DMS79 (cell line): Measurements from ENCODE around the gene APEH.
A peak's percentile ranks its signal among the peaks of the same experiment; 100 is the strongest.

ENCODE experiments used
- DNase-seq: peaks from one replicate; lab custom pipeline; 2025; lab: John Stamatoyannopoulos, UW

The APEH gene

DNA sequence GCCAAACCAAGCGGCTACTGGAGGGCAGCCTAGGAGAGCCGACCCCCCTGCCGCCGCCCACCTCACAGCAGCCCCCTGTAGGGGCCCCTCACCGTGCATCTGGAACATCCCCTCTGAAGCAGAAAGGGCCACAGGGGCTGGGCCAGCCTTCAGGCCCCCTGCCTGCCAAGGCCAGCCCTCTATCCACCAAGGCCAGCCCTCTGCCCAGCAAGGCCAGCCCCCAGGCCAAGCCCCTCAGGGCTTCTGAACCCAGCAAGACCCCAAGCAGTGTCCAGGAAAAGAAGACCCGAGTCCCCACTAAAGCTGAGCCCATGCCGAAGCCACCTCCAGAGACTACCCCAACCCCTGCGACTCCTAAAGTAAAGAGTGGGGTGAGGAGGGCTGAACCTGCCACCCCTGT, 23.5 kb upstream of the APEH start:
- DNase-seq, result no peak

DNA sequence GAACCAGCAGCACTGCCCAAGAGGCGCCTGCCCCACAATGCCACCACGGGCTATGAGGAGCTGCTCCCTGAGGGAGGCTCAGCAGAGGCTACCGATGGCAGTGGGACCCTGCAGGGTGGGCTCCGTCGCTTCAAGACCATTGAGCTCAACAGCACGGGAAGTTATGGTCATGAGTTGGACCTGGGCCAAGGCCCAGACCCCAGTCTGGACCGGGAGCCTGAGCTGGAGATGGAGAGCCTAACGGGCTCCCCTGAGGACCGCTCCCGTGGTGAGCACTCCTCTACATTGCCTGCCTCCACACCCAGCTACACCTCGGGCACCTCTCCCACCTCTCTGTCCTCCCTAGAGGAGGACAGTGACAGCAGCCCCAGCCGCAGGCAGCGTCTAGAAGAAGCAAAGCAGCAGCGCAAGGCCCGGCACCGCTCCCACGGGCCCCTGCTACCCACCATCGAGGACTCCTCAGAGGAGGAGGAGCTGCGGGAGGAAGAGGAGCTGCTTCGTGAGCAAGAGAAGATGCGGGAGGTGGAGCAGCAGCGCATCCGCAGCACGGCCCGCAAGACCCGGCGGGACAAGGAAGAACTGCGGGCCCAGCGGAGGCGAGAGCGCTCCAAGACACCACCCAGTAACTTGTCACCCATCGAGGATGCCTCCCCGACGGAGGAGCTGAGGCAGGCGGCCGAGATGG, 21.8 kb upstream of the APEH start:
- no peak for DNase-seq

DNA sequence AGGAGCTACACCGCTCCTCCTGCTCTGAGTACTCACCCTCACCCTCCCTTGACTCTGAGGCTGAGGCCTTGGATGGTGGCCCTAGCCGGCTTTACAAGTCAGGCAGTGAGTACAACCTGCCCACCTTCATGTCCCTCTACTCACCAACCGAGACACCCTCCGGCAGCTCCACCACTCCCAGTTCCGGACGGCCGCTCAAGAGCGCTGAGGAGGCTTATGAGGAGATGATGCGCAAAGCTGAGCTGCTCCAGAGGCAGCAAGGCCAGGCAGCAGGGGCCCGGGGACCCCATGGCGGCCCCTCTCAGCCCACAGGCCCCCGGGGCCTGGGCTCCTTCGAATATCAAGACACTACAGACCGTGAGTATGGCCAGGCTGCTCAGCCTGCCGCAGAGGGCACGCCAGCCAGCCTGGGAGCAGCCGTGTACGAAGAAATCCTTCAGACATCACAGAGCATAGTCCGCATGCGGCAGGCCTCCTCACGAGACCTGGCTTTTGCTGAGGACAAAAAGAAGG, 21.2 kb upstream of the APEH start:
- no peak for DNase-seq

DNA sequence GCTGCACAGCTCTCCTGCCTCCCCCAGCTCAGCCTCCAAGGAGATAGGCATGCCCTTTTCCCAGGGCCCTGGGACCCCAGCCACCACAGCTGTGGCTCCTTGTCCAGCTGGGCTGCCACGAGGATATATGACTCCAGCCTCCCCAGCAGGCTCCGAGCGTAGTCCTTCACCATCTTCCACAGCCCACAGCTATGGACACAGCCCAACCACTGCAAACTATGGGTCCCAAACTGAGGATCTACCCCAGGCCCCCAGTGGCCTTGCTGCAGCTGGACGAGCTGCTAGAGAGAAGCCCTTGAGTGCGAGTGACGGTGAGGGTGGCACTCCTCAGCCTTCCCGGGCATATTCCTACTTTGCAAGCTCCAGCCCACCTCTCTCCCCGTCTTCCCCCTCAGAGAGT, 20.5 kb upstream of the APEH start:
- DNase-seq, result no peak

DNA sequence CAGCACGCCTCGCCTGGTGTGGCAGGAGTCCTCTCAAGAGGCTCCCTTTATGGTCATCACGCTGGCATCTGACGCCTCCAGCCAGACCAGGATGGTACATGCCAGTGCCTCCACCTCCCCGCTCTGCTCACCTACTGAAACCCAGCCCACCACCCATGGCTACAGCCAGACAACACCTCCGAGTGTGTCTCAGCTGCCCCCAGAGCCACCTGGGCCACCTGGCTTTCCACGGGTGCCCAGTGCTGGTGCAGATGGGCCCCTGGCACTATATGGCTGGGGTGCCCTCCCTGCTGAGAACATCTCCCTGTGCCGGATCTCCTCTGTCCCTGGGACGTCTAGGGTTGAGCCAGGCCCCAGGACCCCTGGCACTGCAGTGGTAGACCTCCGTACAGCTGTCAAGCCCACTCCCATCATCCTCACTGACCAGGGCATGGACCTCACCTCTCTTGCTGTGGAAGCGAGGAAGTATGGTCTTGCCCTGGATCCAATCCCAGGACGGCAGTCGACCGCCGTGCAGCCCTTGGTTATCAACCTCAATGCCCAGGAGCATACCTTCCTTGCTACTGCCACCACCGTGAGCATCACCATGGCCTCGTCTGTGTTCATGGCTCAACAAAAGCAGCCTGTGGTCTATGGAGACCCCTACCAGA, 19.9 kb upstream of the APEH start:
- no peak for DNase-seq

DNA sequence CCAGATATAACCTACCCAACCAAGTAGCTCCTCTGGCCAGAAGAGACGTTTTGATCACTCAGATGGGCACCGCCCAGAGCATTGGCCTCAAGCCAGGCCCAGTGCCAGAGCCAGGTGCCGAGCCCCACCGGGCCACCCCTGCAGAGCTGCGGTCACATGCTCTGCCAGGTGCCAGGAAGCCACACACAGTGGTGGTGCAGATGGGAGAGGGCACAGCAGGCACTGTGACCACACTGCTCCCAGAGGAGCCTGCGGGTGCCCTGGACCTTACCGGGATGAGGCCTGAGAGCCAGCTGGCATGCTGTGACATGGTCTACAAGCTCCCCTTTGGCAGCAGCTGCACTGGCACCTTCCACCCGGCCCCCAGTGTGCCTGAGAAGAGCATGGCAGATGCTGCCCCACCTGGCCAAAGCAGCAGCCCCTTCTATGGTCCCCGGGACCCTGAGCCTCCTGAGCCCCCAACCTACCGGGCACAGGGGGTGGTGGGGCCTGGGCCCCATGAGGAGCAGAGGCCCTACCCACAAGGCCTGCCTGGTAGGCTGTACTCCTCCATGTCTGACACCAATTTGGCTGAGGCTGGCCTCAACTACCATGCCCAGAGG, 19.1 kb upstream of the APEH start:
- DNase-seq, result peak; percentile 68

DNA sequence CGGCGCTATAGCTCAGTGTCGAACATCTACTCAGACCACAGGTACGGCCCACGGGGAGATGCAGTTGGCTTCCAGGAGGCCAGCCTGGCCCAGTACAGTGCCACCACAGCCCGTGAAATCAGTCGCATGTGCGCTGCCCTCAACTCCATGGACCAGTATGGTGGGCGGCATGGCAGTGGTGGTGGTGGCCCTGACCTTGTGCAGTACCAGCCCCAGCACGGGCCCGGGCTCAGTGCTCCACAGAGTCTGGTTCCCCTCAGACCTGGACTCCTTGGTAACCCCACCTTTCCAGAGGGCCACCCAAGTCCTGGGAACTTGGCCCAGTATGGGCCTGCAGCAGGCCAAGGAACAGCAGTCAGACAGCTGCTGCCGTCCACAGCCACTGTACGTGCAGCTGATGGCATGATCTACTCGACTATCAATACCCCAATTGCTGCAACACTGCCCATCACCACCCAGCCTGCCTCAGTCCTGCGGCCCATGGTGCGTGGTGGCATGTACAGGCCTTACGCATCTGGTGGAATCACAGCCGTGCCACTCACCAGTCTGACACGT, 18.3 kb upstream of the APEH start:
- DNase-seq, result no peak

DNA sequence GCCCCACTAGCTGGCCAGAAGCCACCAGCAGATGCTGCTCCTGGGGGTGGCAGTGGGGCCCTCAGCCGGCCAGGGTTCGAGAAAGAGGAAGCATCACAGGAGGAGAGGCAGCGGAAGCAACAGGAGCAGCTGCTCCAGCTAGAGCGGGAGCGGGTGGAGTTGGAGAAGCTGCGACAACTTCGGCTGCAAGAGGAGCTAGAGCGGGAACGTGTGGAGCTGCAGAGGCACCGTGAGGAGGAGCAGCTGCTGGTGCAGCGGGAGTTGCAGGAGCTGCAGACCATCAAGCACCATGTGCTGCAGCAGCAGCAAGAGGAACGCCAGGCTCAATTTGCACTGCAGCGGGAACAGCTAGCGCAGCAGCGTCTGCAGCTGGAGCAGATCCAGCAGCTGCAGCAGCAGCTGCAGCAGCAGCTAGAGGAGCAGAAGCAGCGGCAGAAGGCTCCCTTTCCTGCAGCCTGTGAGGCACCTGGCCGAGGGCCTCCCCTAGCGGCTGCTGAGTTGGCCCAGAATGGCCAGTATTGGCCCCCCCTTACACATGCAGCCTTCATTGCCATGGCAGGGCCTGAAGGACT, 17.5 kb upstream of the APEH start:
- no peak for DNase-seq

DNA sequence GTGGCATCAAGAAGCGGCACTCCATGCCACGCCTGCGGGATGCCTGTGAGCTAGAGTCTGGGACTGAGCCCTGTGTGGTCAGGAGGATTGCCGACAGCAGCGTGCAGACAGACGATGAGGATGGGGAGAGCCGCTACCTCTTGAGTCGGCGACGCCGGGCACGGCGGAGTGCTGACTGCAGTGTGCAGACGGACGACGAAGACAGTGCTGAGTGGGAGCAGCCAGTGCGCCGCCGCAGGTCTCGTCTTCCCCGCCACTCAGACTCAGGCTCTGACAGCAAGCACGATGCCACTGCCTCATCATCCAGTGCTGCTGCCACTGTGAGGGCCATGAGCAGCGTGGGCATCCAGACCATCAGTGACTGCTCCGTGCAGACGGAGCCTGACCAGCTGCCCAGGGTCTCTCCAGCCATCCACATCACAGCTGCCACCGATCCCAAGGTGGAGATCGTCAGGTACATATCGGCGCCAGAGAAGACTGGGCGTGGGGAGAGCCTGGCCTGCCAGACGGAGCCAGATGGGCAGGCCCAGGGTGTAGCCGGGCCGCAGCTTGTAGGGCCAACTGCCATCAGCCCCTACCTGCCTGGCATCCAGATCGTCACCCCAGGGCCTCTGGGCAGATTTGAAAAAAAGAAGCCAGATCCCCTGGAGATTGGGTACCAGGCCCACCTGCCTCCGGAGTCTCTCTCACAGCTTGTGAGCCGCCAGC, 16.8 kb upstream of the APEH start:
- no peak for DNase-seq

DNA sequence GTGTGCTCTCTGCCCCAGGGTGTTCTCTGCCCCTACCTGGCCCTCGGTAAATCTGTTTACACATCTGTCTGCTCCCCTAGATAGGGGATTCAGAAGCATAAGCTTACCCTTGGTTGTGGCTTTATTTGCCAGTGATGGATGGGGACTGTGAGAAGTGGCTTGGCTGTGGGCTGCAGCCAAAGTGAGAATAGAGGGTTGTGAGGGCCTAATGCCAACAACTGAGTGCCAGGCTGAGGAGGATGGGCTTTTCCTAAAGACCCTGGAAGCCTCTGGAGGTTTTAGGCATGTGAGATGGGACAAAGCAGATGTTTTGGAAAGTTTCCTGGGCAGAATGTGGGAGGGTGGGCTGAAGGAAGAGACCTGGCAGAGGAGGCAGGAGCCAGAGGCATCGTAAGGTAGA, 15.4 kb upstream of the APEH start:
- peak; percentile 5 for DNase-seq

DNA sequence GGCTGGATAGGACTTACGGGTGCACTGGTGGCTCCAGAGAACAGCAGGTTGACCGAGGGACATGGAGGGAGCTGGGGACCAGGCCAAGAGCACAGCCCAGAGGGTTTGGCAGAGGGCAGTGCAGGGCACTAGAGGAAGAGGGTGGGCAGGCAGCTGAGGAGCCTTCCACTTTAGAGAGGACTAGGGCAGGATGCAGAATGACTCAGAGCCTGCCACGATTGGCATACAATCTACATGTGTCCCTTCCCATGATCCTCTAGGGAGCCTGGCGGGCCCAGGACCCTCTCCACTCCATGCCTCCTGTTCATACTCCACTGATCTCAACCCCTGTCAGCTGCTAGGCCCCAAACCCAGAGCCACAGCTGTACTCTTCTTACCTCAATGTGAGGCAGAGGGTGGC, 14.4 kb upstream of the APEH start:
- DNase-seq, result no peak

DNA sequence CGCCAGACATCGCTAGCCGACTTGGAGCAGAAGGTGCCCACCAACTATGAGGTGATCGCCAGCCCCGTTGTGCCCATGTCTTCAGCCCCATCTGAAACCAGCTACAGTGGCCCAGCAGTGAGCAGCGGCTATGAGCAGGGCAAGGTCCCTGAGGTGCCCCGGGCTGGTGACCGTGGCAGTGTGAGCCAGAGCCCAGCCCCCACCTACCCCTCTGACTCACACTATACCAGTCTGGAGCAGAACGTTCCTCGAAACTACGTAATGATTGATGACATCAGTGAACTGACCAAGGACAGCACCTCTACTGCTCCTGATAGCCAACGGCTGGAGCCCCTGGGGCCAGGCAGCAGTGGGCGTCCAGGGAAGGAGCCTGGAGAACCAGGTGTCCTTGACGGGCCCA, 12.9 kb upstream of the APEH start:
- no peak for DNase-seq

DNA sequence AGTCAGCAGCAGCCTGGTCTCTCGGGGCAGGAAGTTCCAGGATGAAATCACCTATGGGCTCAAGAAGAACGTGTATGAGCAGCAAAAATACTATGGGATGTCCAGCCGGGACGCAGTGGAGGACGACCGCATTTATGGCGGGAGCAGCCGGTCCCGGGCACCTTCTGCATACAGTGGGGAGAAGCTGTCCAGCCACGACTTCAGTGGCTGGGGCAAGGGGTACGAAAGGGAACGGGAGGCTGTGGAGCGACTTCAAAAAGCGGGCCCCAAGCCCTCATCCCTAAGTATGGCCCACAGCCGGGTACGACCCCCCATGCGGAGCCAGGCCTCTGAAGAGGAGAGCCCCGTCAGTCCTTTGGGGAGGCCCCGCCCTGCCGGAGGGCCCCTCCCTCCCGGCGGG, 12.1 kb upstream of the APEH start:
- DNase-seq, result no peak

DNA sequence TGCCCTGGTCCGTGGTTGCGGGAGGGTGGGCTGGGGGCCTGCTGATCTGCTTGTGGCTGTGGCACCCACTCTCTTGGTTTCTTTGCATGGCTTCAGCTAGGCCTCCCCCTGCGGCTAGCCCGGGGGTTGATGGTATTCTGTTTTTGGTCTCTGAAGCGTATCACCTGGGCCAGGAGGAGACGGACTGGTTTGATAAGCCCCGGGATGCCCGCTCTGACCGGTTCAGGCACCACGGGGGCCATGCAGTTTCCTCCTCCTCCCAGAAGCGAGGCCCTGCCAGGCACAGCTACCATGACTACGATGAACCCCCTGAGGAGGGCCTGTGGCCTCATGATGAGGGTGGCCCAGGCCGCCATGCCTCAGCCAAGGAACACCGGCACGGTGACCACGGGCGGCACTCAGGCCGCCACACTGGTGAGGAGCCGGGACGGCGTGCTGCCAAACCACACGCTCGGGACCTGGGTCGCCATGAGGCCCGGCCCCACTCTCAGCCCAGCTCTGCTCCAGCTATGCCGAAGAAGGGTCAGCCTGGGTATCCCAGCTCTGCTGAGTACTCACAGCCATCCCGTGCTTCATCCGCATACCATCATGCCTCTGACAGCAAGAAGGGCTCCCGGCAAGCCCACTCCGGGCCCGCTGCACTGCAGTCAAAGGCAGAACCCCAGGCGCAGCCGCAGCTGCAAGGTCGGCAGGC, 11.3 kb upstream of the APEH start:
- no peak for DNase-seq

DNA sequence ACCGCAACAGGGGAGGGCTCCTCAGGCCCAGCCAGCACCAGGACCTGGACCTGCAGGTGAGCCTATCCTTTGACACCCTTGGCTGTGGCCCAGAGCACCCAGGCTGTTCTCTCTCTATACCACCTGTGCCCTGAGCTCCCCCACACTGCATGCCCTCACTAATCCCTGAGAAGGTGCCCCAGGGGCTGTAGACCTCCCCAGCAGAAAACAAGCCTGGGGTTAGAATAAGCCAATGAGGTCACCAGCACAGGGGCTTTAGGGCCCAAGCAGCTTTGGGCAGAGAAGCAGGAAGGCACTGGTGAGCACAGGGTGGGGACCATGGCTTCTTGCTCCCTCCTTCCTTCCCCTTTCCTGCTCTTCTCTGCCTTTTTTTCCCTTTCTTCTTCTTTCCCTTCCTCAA, 10.3 kb upstream of the APEH start:
- no peak for DNase-seq

DNA sequence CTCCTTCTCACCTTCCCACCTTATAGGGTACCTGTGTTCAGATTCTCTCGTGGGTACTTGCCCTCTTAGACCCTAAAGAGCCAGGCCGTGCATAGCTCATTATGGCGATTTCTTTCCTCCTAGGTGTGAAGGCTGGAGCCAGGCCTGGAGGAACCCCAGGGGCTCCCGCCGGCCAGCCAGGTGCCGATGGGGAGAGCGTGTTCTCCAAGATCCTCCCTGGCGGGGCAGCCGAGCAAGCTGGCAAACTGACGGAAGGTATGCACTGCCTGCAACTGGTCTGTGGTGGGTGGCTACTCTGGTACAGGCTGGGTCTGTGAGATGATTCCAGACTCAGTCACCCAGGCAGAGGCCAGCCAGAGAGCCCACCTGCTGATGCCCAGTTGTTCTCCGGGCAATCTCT, 9.9 kb upstream of the APEH start:
- no peak for DNase-seq

DNA sequence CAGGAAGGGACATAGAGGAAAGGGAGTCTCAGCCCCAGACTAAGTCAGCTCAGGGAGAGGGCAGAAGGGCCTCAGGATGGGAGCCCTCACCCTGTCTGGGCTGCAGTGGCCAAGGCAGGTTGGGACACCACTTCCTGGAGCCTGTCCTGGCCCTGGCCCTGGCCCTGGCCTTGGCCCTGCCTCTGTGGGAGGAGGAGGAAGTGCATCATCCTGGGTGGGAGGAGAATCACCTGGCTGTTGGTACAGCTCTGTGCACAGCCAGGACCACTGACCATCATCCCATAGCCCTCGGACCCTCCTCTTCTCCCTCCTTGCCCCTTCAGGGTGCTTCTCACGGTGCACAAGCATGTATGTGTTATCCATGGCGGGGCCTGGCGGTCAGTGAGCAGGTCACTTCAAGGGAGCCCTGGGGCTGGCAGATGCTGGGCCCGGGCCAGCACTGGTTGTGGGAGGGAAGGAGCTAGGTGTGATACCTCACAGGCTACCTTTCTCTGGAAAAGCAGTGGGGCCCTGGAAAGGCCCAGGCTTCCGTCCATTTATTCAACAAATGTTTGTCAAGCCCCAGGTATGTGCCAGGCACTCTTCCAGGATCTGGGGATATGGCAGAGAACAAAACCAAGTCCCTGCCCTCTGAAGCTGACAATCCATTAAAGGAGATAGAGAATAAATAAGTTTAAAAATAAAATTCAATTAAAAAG, 8.2 kb upstream of the APEH start:
- no peak for DNase-seq

DNA sequence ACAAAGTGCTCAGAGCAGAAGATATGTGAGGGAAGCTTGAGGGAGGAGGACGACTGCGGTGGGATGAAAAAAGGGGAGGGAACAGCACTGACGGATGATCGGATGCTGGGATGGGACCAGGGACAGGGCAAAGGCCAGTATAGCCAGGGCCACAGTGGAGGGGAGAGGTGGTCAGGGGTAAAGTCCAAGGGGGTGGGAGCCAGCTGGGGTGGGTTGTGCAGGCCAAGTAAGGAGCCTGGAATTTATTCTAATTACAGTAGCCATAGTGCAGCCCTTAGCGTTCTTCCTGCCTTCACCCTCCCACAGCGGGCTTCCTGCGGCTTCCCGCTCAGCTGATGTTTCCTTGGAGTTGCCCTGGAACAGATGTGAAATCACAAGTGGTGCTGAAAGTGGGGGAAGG, 7.6 kb upstream of the APEH start:
- DNase-seq, result no peak

DNA sequence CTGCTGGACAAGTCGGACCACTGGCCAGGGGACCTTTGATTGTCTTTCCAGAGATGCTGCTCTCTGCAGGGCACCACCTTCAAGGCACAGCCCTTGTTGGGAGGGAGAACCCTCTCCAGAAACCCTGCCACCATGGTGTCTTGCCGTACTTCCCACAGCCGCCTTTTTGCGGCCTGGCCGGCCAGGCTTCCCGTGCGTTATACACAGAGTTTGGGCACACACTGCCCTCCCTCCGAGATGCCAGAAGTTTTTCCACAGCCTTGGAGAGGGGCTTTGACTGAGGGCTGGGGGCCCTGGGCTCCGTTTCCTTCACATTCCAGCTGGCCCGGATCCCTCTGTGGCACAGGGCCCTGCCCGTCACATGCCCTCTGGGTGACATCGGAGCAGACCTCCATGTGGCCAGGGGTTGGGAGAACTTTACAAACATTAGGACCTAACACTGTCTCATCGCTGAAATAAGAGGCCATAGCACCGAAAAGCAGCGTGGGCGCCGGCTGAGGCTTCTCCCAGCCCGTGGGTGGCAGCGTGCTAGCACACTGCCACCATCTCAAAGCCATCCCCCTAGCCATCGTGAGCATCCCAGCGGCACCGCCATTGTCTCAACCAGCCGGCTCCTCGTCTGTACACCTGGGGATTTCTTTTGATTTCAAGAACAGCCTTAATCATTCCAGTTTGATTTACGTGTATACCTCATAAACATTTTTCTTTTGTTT, 6.3 kb upstream of the APEH start:
- DNase-seq, result no peak

DNA sequence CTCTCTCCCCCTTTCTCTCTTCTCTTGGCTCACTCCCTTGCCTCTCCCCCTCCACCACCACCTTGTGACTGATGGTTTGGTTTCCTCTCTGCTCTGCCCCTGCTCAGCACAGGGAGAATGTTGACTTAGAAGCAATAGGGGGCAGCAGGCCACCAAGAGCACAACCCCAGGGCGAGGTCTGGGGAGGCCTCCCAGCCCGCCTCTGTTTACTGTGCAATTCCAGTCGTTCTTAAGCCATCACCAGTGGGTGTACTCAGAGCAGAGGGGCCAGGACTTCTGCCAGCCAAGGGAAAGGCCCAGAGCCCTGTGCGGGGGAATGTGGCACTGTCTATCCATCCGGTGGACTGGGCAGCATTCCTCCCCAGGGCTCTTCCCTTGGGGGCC, 5.7 kb upstream of the APEH start:
- DNase-seq, result no peak
